CD1c-positive myeloid dendritic cell (primary cell): ENCODE data around the gene THEM4.
"Not testable (repeated sequence)": the region's sequence is repeated elsewhere in the genome, so short reads cannot be mapped to it uniquely, and the experiment has no call there.

Experiments
- DNase-seq: peaks from one replicate; pipeline ENCODE4 v3.0.0-alpha.2; 2016; ENCODE audit errors: extremely low spot score

The THEM4 gene

DNA sequence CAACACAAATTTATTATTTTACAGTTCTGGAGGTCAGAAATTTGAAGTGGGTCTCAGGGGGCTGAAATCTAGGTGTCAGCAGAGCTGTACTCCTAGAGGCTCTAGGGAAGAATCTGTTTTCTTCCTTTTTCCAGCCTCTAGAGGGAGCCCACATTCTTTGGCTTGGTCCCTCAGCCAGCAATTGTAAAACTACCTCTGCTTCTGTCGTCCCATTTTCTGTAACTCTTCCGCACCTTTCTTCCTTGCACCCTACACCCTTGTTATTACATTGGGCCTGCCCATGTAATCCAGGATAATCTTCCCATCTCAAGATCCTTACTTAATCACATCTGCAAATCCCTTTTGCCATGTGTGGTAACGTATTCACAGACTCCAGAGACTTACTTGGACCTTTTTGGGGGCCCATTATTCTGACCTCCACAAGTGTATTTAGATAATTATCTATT lies 24.8 kb upstream of the THEM4 start:
- peak; percentile 81 for DNase-seq

- DNase-seq = no peak
Observed at GRCh38 chr1:151924691-151925587, 15.6 kb upstream of the THEM4 start.

GRCh38 chr1:151923422-151923821 lies 14.1 kb upstream of the THEM4 start:
- no peak for DNase-seq

- DNase-seq = peak; percentile 78
Observed at GRCh38 chr1:151920149-151920548, 10.8 kb upstream of the THEM4 start.

DNA sequence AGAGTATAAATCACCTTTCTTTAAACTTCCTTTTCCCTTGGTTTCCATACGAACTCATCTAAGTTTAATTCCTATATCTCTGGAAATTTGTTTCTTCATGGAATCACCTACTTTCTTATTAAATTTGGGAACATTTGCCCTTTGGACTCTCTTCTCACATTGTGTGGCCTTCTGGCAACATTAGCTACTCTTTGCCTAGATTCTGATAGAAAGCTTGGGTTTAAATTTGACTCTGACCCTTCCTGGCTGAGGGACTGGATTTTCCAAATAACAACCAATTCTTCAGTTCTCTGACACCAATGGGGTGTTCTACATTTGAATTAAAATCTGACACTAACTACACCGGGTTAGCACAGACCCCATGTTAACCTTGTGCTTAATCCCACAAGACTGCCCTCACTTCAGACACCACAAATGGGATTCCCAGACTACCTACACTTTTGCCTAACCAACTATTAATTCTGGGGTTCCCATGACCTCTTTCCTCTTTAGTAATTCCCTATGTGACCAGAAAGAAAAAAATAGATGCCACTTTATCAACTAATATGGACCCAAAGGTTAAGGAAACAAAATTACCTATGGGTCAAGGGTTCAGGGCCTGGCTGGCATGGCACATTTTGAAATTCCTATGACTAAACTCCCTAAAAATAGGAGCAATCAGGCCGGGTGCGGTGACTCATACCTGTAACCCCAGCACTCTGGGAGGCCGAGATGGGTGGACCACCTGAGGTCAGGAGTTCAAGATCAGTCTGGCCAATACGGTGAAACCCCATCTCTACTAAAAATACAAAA lies 9.7 kb upstream of the THEM4 start:
- no peak for DNase-seq

- no peak for DNase-seq
Observed at GRCh38 chr1:151918156-151918555, 8.8 kb upstream of the THEM4 start.

DNA sequence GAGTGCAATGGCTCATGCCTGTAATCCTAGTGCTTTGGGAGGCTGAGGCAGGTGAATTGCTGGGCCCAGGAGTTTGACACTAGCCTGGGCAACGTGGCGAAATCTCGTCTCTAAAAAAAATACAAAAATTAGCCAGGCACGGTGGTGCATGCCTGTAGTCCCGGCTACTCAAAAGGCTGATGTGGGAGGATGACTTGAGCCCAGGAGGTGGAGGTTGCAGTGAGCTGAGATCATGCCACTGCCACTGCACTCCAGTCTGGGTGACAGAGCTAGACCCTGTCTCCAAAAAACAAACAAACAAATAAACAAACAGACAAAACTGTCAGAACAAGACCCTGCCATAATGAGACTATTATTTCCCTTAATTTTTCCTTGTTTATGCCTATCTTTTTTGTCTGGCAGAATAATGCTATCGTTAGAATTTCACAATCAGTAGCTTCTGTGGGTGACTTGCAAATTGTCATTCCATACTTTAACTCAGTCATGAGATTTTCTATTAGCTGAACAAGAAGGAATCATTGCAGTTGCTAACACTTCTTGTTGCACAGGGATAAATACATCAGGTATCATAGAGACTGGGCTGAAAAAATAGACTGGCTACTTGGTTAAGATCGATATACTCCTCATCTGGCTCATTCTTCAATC lies 7.5 kb upstream of the THEM4 start:
- DNase-seq = no peak

DNA sequence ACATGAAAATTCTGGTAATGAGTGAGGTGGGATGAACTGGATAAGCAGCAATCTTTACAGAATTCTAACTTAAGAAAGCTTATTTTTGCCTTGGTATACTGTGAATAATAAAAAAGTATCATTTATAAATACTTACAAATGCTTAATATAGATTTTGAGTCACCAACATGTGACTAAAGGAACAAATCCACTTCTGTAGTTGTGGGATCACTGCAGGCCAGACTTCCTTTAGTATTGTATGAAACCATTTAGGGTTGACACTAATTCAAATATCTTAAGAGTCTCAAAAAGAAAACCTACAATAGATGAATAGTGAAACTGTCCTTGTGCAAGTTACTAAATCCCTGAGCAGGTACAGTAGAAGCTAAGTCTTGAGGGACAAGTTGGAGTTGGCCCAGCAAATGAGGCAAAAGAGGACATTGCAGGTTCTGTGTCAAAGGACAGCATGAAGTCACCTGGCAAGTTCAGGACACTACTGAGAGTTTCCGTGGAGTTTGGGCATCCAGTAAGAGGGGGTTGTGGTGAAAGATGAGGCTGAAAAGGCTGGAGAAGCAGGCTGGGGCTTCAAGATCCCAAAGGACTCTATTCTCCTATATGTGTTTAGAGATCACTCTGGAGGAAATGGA lies 5.9 kb upstream of the THEM4 start:
- DNase-seq = no peak

DNA sequence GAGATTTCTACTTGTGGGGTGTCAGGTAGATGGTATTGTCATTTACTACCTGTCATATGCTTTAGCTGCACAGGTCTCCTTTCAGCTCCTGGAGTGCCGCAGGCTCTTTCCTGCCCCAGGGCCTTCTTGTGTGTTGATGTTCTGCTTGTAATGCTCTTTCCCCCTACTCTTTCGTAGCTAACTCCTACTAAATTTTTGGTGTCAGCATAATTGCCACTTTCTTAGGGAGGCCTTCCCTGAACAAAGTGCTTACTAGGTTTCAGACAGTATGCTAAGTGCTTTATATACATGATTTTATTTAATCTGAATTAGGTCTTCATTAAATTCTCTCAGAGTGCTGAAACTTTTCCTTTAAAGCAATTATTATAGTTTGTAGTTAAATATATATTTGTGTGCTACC lies 4.8 kb upstream of the THEM4 start:
- DNase-seq = no peak

- no peak for DNase-seq
Observed at GRCh38 chr1:151912973-151913372, 3.7 kb upstream of the THEM4 start.

- no peak for DNase-seq
Observed at GRCh38 chr1:151908228-151908691, 1.1 kb downstream of the THEM4 start.

DNA sequence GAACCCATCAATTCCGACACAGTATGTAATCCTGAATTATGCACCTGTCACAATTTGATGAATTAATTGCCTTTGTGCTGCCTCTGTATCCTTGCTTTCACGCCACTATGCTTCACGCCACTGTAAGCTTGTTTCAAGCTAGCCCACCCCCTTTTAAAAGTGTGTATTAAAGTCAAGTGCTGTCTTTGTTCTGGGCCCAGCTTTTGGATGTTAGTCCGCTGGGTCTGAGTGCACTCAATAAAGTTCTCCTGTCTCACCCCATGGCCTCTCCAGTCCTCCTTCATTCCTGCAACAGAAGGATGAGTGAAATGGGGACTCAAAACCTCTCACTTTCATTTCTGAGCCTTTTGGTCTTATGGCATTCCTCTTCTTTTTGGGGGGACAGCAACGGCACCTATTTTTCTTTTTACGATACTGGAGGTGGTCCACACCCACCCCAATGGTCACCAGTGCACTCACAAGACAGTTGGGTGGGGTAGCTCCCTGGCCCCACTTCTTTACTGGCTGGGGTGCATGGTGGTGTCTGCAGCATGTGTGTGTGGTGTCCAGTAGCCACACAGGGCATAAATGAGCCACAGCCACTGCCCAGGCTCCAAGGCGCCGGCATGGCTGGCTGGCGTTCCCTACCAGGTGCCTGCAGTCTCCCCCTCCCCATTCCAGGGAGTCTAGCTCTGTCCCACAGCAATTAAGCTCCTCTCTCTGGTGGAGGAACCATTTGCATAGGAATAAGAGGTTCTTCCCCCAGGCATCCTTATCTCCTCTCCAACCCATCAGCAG lies 1.8 kb downstream of the THEM4 start:
- no peak for DNase-seq

GRCh38 chr1:151906324-151906645 lies 3.0 kb downstream of the THEM4 start:
- DNase-seq = not testable (repeated sequence)

GRCh38 chr1:151905443-151906323 lies 3.6 kb downstream of the THEM4 start:
- not testable (repeated sequence) for DNase-seq

- no peak for DNase-seq
Observed at GRCh38 chr1:151905070-151905442, 4.3 kb downstream of the THEM4 start.

DNA sequence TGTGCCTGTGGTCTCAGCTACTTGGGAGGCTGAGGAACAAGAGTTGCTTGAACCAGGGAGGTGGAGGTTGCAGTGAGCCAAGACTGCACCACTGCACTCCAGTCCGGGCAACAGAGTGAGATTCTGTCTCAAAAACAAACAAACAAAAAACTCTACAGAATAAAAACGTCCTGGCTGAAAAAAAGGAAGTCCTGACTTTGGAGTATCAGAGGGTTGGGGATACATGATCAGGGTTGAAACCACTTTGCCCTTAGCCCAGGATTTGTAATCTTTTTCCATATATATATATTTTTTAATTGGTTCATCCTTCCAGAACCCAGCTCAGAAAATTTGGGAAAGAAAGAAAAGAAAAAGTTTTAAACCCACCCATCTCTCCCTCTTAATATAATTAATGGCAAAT lies 6.5 kb downstream of the THEM4 start:
- no peak for DNase-seq

- DNase-seq = not testable (repeated sequence)
Observed at GRCh38 chr1:151900804-151901203, 8.5 kb downstream of the THEM4 start.

- no peak for DNase-seq
Observed at GRCh38 chr1:151898519-151898991, 10.8 kb downstream of the THEM4 start.

DNA sequence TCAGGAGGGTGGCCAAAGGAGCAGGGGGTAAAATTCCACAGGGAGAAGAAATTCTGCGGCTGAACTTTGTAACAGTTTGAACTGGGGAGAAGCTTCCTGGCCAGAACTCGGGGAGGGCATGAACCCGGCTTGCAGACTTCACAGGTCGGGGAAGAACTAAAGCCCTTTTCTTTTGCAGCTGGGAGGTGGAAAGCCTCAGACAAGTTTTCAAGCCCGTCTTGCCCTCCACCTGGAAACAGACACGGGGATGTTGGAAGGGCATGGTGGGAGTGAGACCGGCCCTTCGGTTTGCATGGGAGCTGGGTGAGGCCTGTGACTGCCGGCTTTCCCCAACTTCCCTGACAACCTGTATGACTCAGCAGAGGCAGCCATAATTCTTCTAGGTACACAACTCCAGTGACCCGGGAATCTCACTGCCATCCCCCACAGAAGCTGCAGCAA lies 11.3 kb downstream of the THEM4 start:
- DNase-seq = no peak
